ENCODE data around the gene CCDC116.
A peak's percentile ranks its signal among the peaks of the same experiment; 100 is the strongest.
"Not testable (repeated sequence)": the region's sequence is repeated elsewhere in the genome, so short reads cannot be mapped to it uniquely, and the experiment has no call there.

CCDC116 gene

GRCh38 chr22:21609556-21610157, 22.9 kb upstream of the CCDC116 start:
- DNase-seq (ENCODE audit: low read depth in 2 of 2): not testable (repeated sequence)

- DNase-seq (ENCODE audit: low read depth in 2 of 2): no peak
Observed at GRCh38 chr22:21611210-21611977, 21.2 kb upstream of the CCDC116 start.

- DNase-seq (ENCODE audit: low read depth in 2 of 2): no peak
Observed at GRCh38 chr22:21612858-21613257, 19.7 kb upstream of the CCDC116 start.

GRCh38 chr22:21613553-21614233, 18.9 kb upstream of the CCDC116 start:
- no peak for DNase-seq (ENCODE audit: low read depth in 2 of 2)

GRCh38 chr22:21615731-21616130, 16.8 kb upstream of the CCDC116 start:
- no peak for DNase-seq (ENCODE audit: low read depth in 2 of 2)

- not testable (repeated sequence) for DNase-seq (ENCODE audit: low read depth in 2 of 2)
Observed at GRCh38 chr22:21617337-21617736, 15.2 kb upstream of the CCDC116 start.

GRCh38 chr22:21621025-21621424, 11.5 kb upstream of the CCDC116 start:
- no peak for DNase-seq (ENCODE audit: low read depth in 2 of 2)

GRCh38 chr22:21622011-21622918, 10.3 kb upstream of the CCDC116 start:
- no peak for DNase-seq (ENCODE audit: low read depth in 2 of 2)

GRCh38 chr22:21622919-21623647, 9.5 kb upstream of the CCDC116 start:
- no peak for DNase-seq (ENCODE audit: low read depth in 2 of 2)

GRCh38 chr22:21623648-21623970, 9.0 kb upstream of the CCDC116 start:
- no peak for DNase-seq (ENCODE audit: low read depth in 2 of 2)

GRCh38 chr22:21624120-21624879, 8.3 kb upstream of the CCDC116 start:
- peak in 1 of 2 donors; percentile 37 for DNase-seq (ENCODE audit: low read depth in 2 of 2)

- no peak for DNase-seq (ENCODE audit: low read depth in 2 of 2)
Observed at GRCh38 chr22:21624880-21625791, 7.4 kb upstream of the CCDC116 start.

- no peak for DNase-seq (ENCODE audit: low read depth in 2 of 2)
Observed at GRCh38 chr22:21626073-21626734, 6.4 kb upstream of the CCDC116 start.

GRCh38 chr22:21626735-21627469, 5.7 kb upstream of the CCDC116 start:
- no peak for DNase-seq (ENCODE audit: low read depth in 2 of 2)

GRCh38 chr22:21628386-21629254, 3.9 kb upstream of the CCDC116 start:
- DNase-seq (ENCODE audit: low read depth in 2 of 2): no peak

GRCh38 chr22:21629255-21630149, 3.1 kb upstream of the CCDC116 start, which contains the start of gene YDJC:
TSS of gene YDJC (minus strand) at chr22:21630022. CDS start at chr22:21630014, 8 bp downstream.
- peak; percentile 95 to 96 for DNase-seq (ENCODE audit: low read depth in 2 of 2)
